Panc1 (cell line): Measurements from ENCODE around the gene AGXT2. TPM values are rescaled to one million over a fixed set of nuclear protein-coding genes. Genes with fewer than 3 reads are reported as not detected.

Experiments used
- ATAC-seq: fragments of 200-7000 bp; cut with Tn5 transposase; 2 replicates; pipeline ENCODE4 v1.9.1; 2020; ENCODE audit warnings: mild to moderate bottlenecking, moderate library complexity
- BruUV-seq: library from RNA; stranded (reverse); fragments of 400-500 nt; replicated peaks from 2 replicates; lab custom pipeline; 2021; lab: Mats Ljungman, UMichigan
- CTCF ChIA-PET: fragments of 300-600 bp; sonication (Branson Sonifier 250); formaldehyde crosslinking; loops from one replicate; lab custom pipeline; 2022; ENCODE audit warnings: antibody characterized with exemption; lab: Charles Lee
- POLR2A ChIA-PET: fragments of 300-600 bp; sonication (Branson Sonifier 250); formaldehyde crosslinking; loops from one replicate; lab custom pipeline; 2022; ENCODE audit warnings: antibody characterized with exemption; lab: Charles Lee
- DNase-seq: peaks from one replicate; pipeline ENCODE4 v3.0.0-alpha.2; 2010; ENCODE audit warnings: low read depth, low spot score
- H3K27ac ChIP-seq: 2 replicates; pipeline ENCODE4 v1.5.1; 2011; ENCODE audit warnings: mild to moderate bottlenecking, low read length, inconsistent platforms
- H3K27me3 ChIP-seq: fragments of 200-500 bp; sonication (Bioruptor generic); 2 replicates; pipeline ENCODE4 v1.6.0; 2014; ENCODE audit warnings: low read length, inconsistent platforms; ENCODE audit not compliant: control insufficient read depth, insufficient read depth
- H3K36me3 ChIP-seq: fragments of 200-500 bp; sonication (Bioruptor generic); 2 replicates; pipeline ENCODE4 v1.5.1; 2014; ENCODE audit warnings: inconsistent platforms, mild to moderate bottlenecking, low read length, moderate library complexity; ENCODE audit not compliant: control insufficient read depth, insufficient read depth
- H3K4me1 ChIP-seq: 2 replicates; pipeline ENCODE4 v1.5.1; 2011; ENCODE audit warnings: inconsistent platforms, mild to moderate bottlenecking, low read length, moderate library complexity; ENCODE audit not compliant: control insufficient read depth, insufficient read depth
- H3K4me3 ChIP-seq, 2 experiments: 2 replicates each; pipeline ENCODE4 v1.5.1; 2011 to 2012; ENCODE audit warnings: low read depth in 2 of 2, low read length in 2 of 2, mild to moderate bottlenecking in 2 of 2, inconsistent platforms in 1 of 2, moderate library complexity in 1 of 2
- H3K9me3 ChIP-seq: fragments of 200-500 bp; sonication (Bioruptor generic); 2 replicates; pipeline ENCODE4 v1.5.1; 2014; ENCODE audit warnings: low read depth, mild to moderate bottlenecking, inconsistent platforms, low read length, moderate library complexity; ENCODE audit not compliant: control insufficient read depth, insufficient read depth
- POLR2AphosphoS5 ChIP-seq: IDR thresholded peaks from 2 replicates; pipeline ENCODE4 v1.6.1; 2012; ENCODE audit warnings: mild to moderate bottlenecking, low read depth, low read length, moderate library complexity
- REST ChIP-seq, 2 experiments: IDR thresholded peaks; 2 replicates each; pipeline ENCODE4 v1.6.1; 2011 to 2012; ENCODE audit warnings: low read depth in 2 of 2, control low read depth in 1 of 2, low read length in 1 of 2, mild to moderate bottlenecking in 1 of 2, moderate library complexity in 1 of 2; ENCODE audit not compliant: insufficient read depth in 1 of 2
- SIN3A ChIP-seq: IDR thresholded peaks from 2 replicates; pipeline ENCODE4 v1.6.1; 2012; ENCODE audit warnings: low read depth, mild to moderate bottlenecking, low read length, moderate library complexity, borderline replicate concordance; ENCODE audit not compliant: insufficient read depth
- TCF7L2 ChIP-seq: IDR thresholded peaks from 2 replicates; pipeline ENCODE4 v1.6.1; 2011; ENCODE audit warnings: mild to moderate bottlenecking, low read depth, low read length, inconsistent platforms
- in situ Hi-C: cut with HindIII; loops from 2 replicates; pipeline ENCODE4 v1.10.0; 2016; ENCODE audit warnings: low sequenced_read_pairs, low pct_unique_long_range_greater_than_20kb
- intact Hi-C: fragments of 100-400 bp; cut with micrococcal nuclease; formaldehyde crosslinking; loops from one replicate; pipeline ENCODE4 v1.10.0; 2022; ENCODE audit not compliant: unreplicated experiment
- total RNA-seq: library from RNA; stranded (reverse); gene quantifications from one replicate; pipeline ENCODE4 v1.2.1, GENCODE V29; 2021; ENCODE audit not compliant: unreplicated experiment
- TF ChIP-seq, protein P1 (sequence below): fragments of 450-650 bp; IDR thresholded peaks from 2 replicates; pipeline ENCODE4 v1.5.1; 2017; ENCODE audit warnings: mild to moderate bottlenecking

The AGXT2 gene
- total RNA-seq, 1 experiment from 2014 or later, result not detected

DNA sequence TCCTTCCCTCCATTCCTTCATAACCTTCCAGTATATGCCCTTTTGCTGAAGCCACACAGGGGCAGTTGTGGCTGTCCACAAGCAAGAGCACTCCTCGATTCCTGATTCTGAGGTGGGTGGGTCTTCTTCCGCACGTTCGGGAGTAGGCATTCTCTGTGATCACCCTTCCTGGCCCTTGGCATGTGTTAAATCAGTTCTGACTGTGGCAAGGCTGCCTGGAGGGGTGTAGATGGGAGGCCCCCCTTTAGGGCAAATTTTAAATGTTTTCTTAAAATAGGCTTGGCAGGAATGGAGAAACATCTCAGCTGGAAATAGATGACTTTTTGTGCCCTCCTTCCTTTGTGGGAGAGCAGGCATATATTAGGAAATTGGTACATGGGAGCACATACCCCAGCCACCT, 3.1 kb downstream of the AGXT2 start:
- intact Hi-C loops, result no loop called here
- Histone ChIP-seq H3K4me1 (no peaks in the 10 kb centered on the region), H3K27ac (no peak overlapping the region), H3K36me3 (no peaks in the 10 kb centered on the region), H3K9me3 (no peaks in the 10 kb centered on the region), H3K27me3 (peaks cover 3% of the 10 kb centered on the region), H3K4me3 (no peak overlapping the region)
- POLR2A ChIA-PET, result no interaction called here
- in situ Hi-C loops, result no loop called here
- CTCF ChIA-PET, result no interaction called here
- no TSS peak for BruUV-seq
- DNase-seq (no peak), ATAC-seq (no peak)
- TF ChIP-seq POLR2AphosphoS5, result no peak
- no peak for TF ChIP-seq SIN3A
- no peak for TF ChIP-seq REST (IDR thresholded peaks at IDR 0.05; ENCODE audit: insufficient read depth in 1 of 2, low read depth in 2 of 2, low read length in 1 of 2)
- TF ChIP-seq TCF7L2, result no peak
- TF ChIP-seq, protein P1, sequence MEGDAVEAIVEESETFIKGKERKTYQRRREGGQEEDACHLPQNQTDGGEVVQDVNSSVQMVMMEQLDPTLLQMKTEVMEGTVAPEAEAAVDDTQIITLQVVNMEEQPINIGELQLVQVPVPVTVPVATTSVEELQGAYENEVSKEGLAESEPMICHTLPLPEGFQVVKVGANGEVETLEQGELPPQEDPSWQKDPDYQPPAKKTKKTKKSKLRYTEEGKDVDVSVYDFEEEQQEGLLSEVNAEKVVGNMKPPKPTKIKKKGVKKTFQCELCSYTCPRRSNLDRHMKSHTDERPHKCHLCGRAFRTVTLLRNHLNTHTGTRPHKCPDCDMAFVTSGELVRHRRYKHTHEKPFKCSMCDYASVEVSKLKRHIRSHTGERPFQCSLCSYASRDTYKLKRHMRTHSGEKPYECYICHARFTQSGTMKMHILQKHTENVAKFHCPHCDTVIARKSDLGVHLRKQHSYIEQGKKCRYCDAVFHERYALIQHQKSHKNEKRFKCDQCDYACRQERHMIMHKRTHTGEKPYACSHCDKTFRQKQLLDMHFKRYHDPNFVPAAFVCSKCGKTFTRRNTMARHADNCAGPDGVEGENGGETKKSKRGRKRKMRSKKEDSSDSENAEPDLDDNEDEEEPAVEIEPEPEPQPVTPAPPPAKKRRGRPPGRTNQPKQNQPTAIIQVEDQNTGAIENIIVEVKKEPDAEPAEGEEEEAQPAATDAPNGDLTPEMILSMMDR, result no peak

- intact Hi-C loops, result no loop called here
- no peak overlapping the region for H3K4me3 ChIP-seq
- H3K27ac ChIP-seq, result no peak overlapping the region
- H3K9me3 ChIP-seq, result no peaks in the 10 kb centered on the region
- no peaks in the 10 kb centered on the region for H3K4me1 ChIP-seq
- no peaks in the 10 kb centered on the region for H3K36me3 ChIP-seq
- POLR2A ChIA-PET, result no interaction called here
- TF ChIP-seq TCF7L2 (no peak), POLR2AphosphoS5 (no peak), SIN3A (no peak), REST (IDR thresholded peaks at IDR 0.05; ENCODE audit: insufficient read depth in 1 of 2, low read depth in 2 of 2, low read length in 1 of 2) (no peak)
- TF ChIP-seq, protein P1, result no peak
- H3K27me3 ChIP-seq, result peaks cover 7% of the 10 kb centered on the region
- no TSS peak for BruUV-seq
- ATAC-seq (no peak), DNase-seq (no peak)
- CTCF ChIA-PET, result no interaction called here
- in situ Hi-C loops, result no loop called here
These were observed 5.0 kb downstream of the AGXT2 start for GRCh38 chr5:35042781-35043180.
